ENCODE results near the gene LITAFD.

Gene LITAFD

GRCh38 chr16:8898660-8899318, 16.6 kb downstream of the LITAFD start:
- Mint-ChIP-seq H3K4me1 (no peaks in the 10 kb centered on the region), H3K27ac (no peak overlapping the region), H3K27me3 (ENCODE audit: low read depth) (no peaks in the 10 kb centered on the region), H3K4me3 (no peak overlapping the region), H3K36me3 (ENCODE audit: low read depth) (peaks cover 85% of the 10 kb centered on the region), H3K9me3 (no peaks in the 10 kb centered on the region)
- TF ChIP-seq, protein P1, sequence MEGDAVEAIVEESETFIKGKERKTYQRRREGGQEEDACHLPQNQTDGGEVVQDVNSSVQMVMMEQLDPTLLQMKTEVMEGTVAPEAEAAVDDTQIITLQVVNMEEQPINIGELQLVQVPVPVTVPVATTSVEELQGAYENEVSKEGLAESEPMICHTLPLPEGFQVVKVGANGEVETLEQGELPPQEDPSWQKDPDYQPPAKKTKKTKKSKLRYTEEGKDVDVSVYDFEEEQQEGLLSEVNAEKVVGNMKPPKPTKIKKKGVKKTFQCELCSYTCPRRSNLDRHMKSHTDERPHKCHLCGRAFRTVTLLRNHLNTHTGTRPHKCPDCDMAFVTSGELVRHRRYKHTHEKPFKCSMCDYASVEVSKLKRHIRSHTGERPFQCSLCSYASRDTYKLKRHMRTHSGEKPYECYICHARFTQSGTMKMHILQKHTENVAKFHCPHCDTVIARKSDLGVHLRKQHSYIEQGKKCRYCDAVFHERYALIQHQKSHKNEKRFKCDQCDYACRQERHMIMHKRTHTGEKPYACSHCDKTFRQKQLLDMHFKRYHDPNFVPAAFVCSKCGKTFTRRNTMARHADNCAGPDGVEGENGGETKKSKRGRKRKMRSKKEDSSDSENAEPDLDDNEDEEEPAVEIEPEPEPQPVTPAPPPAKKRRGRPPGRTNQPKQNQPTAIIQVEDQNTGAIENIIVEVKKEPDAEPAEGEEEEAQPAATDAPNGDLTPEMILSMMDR (IDR thresholded peaks at IDR 0.05; ENCODE audit: unreplicated experiment in 3 of 3) = no peak

- Mint-ChIP-seq H3K4me3 (no peak overlapping the region), H3K4me1 (no peaks in the 10 kb centered on the region), H3K27me3 (ENCODE audit: low read depth) (no peaks in the 10 kb centered on the region), H3K9me3 (no peaks in the 10 kb centered on the region), H3K27ac (no peak overlapping the region), H3K36me3 (ENCODE audit: low read depth) (peaks cover 82% of the 10 kb centered on the region)
- TF ChIP-seq, protein P1 (IDR thresholded peaks at IDR 0.05; ENCODE audit: unreplicated experiment in 3 of 3) = no peak
Observed at GRCh38 chr16:8899709-8900317, 17.7 kb downstream of the LITAFD start.

- Mint-ChIP-seq H3K27ac (no peak overlapping the region), H3K36me3 (ENCODE audit: low read depth) (peaks cover 82% of the 10 kb centered on the region), H3K4me3 (no peak overlapping the region), H3K4me1 (no peaks in the 10 kb centered on the region), H3K9me3 (no peaks in the 10 kb centered on the region), H3K27me3 (ENCODE audit: low read depth) (no peaks in the 10 kb centered on the region)
- TF ChIP-seq, protein P1 (IDR thresholded peaks at IDR 0.05; ENCODE audit: unreplicated experiment in 3 of 3) = no peak
Observed at GRCh38 chr16:8900343-8900742, 18.2 kb downstream of the LITAFD start.

- Mint-ChIP-seq H3K27me3 (ENCODE audit: low read depth) (no peaks in the 10 kb centered on the region), H3K27ac (peak overlapping the region in 1 of 3 experiments; percentile 22), H3K36me3 (ENCODE audit: low read depth) (peaks cover 87% of the 10 kb centered on the region), H3K4me3 (no peak overlapping the region), H3K9me3 (no peaks in the 10 kb centered on the region), H3K4me1 (no peaks in the 10 kb centered on the region)
- TF ChIP-seq, protein P1 (IDR thresholded peaks at IDR 0.05; ENCODE audit: unreplicated experiment in 3 of 3) = no peak
Observed at GRCh38 chr16:8901320-8901861, 19.2 kb downstream of the LITAFD start.

DNA sequence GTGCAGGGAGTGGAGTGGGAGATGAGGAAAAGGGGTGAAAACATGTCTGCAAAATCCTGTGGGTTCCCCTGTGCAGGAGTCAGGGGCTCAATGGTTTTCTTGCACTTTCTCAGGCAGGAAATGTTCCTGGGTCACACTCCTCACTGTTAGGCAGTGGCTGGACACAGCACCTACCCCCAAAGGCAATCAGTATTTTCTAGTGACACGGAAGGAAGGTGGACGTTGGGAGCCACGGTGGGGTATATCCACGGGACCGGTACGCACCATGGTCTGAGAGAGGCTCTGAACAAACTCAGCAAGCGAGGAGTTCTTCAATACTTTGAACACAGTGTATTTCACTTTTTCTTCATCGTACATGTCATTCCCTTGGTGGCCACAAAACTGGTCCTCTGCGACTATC, 20.9 kb downstream of the LITAFD start:
- H3K27ac Mint-ChIP-seq = no peak overlapping the region
- H3K36me3 Mint-ChIP-seq (ENCODE audit: low read depth) = peaks cover 84% of the 10 kb centered on the region
- no peaks in the 10 kb centered on the region for H3K4me1 Mint-ChIP-seq
- no peak overlapping the region for H3K4me3 Mint-ChIP-seq
- H3K9me3 Mint-ChIP-seq = no peaks in the 10 kb centered on the region
- TF ChIP-seq, protein P1 (IDR thresholded peaks at IDR 0.05; ENCODE audit: unreplicated experiment in 3 of 3) = no peak
- no peaks in the 10 kb centered on the region for H3K27me3 Mint-ChIP-seq (ENCODE audit: low read depth)

All from nephron (organoid).